ENCODE results near the gene ZNF669.

DNA sequence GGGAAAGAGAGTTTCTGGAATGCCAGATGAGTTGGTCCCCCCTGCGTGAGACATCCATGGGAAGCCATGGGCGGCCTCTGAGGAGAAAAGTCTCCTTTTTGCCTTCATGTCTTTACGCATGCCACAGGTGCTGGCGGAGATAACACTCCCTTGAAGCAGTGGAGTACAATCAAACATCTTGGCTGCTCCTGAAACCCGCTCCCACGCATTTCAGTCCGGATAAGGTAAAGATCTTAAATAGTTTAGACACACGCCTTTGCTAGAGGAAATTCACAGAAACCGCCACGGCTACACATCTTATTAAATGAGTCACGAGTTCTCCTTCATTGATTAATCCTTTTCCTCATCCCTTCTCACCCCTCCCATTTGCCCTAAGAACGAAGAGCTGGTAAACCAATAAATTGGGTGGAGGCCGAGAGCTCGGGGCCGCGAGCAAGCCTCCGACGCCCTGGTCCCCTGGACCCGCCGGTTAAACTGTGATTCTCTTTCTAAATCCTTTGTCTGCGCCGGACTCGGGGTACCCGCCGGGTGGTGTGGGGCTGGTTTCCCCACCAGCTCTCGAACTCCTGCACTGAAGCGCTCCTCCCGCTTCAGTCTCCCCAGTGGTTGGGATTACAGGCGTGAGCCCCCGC, 6.6 kb upstream of the ZNF669 start:
- TF ChIP-seq, protein P1, sequence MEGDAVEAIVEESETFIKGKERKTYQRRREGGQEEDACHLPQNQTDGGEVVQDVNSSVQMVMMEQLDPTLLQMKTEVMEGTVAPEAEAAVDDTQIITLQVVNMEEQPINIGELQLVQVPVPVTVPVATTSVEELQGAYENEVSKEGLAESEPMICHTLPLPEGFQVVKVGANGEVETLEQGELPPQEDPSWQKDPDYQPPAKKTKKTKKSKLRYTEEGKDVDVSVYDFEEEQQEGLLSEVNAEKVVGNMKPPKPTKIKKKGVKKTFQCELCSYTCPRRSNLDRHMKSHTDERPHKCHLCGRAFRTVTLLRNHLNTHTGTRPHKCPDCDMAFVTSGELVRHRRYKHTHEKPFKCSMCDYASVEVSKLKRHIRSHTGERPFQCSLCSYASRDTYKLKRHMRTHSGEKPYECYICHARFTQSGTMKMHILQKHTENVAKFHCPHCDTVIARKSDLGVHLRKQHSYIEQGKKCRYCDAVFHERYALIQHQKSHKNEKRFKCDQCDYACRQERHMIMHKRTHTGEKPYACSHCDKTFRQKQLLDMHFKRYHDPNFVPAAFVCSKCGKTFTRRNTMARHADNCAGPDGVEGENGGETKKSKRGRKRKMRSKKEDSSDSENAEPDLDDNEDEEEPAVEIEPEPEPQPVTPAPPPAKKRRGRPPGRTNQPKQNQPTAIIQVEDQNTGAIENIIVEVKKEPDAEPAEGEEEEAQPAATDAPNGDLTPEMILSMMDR (IDR thresholded peaks at IDR 0.05) = no peak
- TF ChIP-seq ZFX (IDR thresholded peaks at IDR 0.05; ENCODE audit: borderline replicate concordance) = no peak
